GM12878 (cell line): ENCODE data around the gene MSS51. TPM values are rescaled to one million over a fixed set of nuclear protein-coding genes. Genes with fewer than 3 reads are reported as not detected.
A peak's percentile ranks its signal among the peaks of the same experiment; 100 is the strongest.

ENCODE experiments used
- ATAC-seq: fragments of 200-7000 bp; cut with Tn5 transposase; 3 replicates; pipeline ENCODE4 v1.9.1; 2020; ENCODE audit warnings: mild to moderate bottlenecking, moderate library complexity
- BruUV-seq: library from RNA; stranded (reverse); fragments of 400-500 nt; replicated peaks from 2 replicates; lab custom pipeline; 2021; lab: Mats Ljungman, UMichigan
- CTCF ChIA-PET: fragments of 300-600 bp; sonication (Branson Sonifier 250); formaldehyde crosslinking; extraction: SDS; loops from one replicate; lab custom pipeline; 2021; ENCODE audit warnings: inconsistent platforms; lab: Yijun Ruan, JAX
- POLR2A ChIA-PET: fragments of 350-600 bp; formaldehyde crosslinking; extraction: SDS; loops from one replicate; lab custom pipeline; 2021; ENCODE audit warnings: inconsistent platforms; lab: Charles Lee
- RAD21 ChIA-PET: fragments of 300-600 bp; sonication (Branson Sonifier 250); formaldehyde crosslinking; loops from one replicate; lab custom pipeline; 2023; ENCODE audit warnings: antibody characterized with exemption; ENCODE audit not compliant: unreplicated experiment; lab: Charles Lee
- SMC1A ChIA-PET: fragments of 300-600 bp; sonication (Branson Sonifier 250); formaldehyde crosslinking; loops from one replicate; lab custom pipeline; 2023; ENCODE audit not compliant: unreplicated experiment, uncharacterized antibody; lab: Charles Lee
- DNase-seq: peaks from one replicate; pipeline ENCODE4 v3.0.0-alpha.2; 2011; ENCODE audit warnings: low read depth, low spot score
- FAIRE-seq: peaks from 3 replicates; lab custom pipeline; 2011; peaks lifted over from hg19 to GRCh38; lab: Jason Lieb, UNC
- H2AFZ ChIP-seq: 2 replicates; pipeline ENCODE4 v1.6.0; 2011; ENCODE audit warnings: low read depth, low read length, control low read depth; ENCODE audit not compliant: control insufficient read depth
- H3K27ac ChIP-seq: 2 replicates; pipeline ENCODE4 v1.5.1; 2011; ENCODE audit warnings: control low read depth; ENCODE audit not compliant: control insufficient read depth, insufficient read depth
- H3K27me3 ChIP-seq, 2 experiments: replicated peaks in 1 of 2; 2 replicates each; pipeline versions ENCODE4 v1.6.0 to v1.6.1; 2011; ENCODE audit warnings: low read length in 1 of 2; ENCODE audit not compliant: control insufficient read depth in 2 of 2, insufficient read depth in 2 of 2
- H3K36me3 ChIP-seq, 2 experiments: 2 replicates each; pipeline ENCODE4 v1.5.1; 2011; ENCODE audit warnings: low read length in 1 of 2; ENCODE audit not compliant: control insufficient read depth in 2 of 2, insufficient read depth in 2 of 2
- H3K4me1 ChIP-seq: 2 replicates; pipeline ENCODE4 v1.6.1; 2011; ENCODE audit warnings: mild to moderate bottlenecking, low read length, moderate library complexity, mixed read lengths; ENCODE audit not compliant: control insufficient read depth, insufficient read depth
- H3K4me2 ChIP-seq: 2 replicates; pipeline ENCODE4 v1.6.0; 2011; ENCODE audit warnings: control low read depth; ENCODE audit not compliant: control insufficient read depth, insufficient read depth
- H3K4me3 ChIP-seq: fragments of 200-600 bp; sonication (generic); 2 replicates; pipeline ENCODE4 v1.5.1; 2016
- H3K79me2 ChIP-seq: 2 replicates; pipeline ENCODE4 v1.6.0; 2011; ENCODE audit warnings: low read length; ENCODE audit not compliant: control insufficient read depth, insufficient read depth
- H3K9ac ChIP-seq: 2 replicates; pipeline ENCODE4 v1.8.0; 2011; ENCODE audit warnings: low read length, control low read depth, mixed read lengths; ENCODE audit not compliant: control insufficient read depth, insufficient read depth
- H3K9me3 ChIP-seq: replicated peaks from 3 replicates; pipeline ENCODE4 v1.5.1; 2011; ENCODE audit warnings: mild to moderate bottlenecking, low read length; ENCODE audit not compliant: control insufficient read depth, insufficient read depth
- H4K20me1 ChIP-seq: 2 replicates; pipeline ENCODE4 v1.6.0; 2011; ENCODE audit not compliant: control insufficient read depth, insufficient read depth
- PKNOX1 ChIP-seq: fragments of 450-650 bp; IDR thresholded peaks from 2 replicates; pipeline ENCODE4 v1.6.1; 2016; ENCODE audit warnings: mild to moderate bottlenecking
- STAT1 ChIP-seq: fragments of 450-650 bp; conservative IDR thresholded peaks from 2 replicates; pipeline ENCODE4 v1.6.1; 2014; ENCODE audit warnings: antibody characterized with exemption, mild to moderate bottlenecking
- ZNF24 ChIP-seq: fragments of 450-650 bp; IDR thresholded peaks from 2 replicates; pipeline ENCODE4 v1.6.1; 2017; ENCODE audit warnings: antibody characterized with exemption, mild to moderate bottlenecking
- ZNF622 ChIP-seq: fragments of 450-650 bp; IDR thresholded peaks from 2 replicates; pipeline ENCODE4 v1.6.1; 2017; ENCODE audit warnings: mild to moderate bottlenecking, inconsistent platforms
- WGBS: methylation state at CpG from one replicate; pipeline ENCODE4 v1.1.6; 2016; ENCODE audit warnings: low lambda C conversion rate; ENCODE audit not compliant: insufficient replicate concordance, insufficient coverage; ENCODE audit errors: missing lambda C conversion rate; 5-methylcytosine and 5-hydroxymethylcytosine counted together
- in situ Hi-C: fragments of 300-500 bp; cut with MboI; formaldehyde crosslinking; loops from 9 replicates; pipeline ENCODE4 v1.14.3; 2018; ENCODE audit warnings: mixed read lengths
- intact Hi-C: fragments of 100-400 bp; cut with micrococcal nuclease; formaldehyde crosslinking; loops from one replicate; pipeline ENCODE4 v1.14.2; 2022; ENCODE audit not compliant: unreplicated experiment
- polyA plus RNA-seq, 11 experiments: library from polyadenylated mRNA; depleted of rRNA in 4 of 11; unstranded in 6 of 11; stranded (reverse) in 5 of 11; fragments of >200 nt; fragmentation: Nextera tagmentation in 4 of 11; fragmentation: Illumina TruSeq in 1 of 11; extraction: Ambion mirVana in 4 of 11; extraction: Trizol in 1 of 11; gene quantifications; 1 replicate in 1 of 11; 2 replicates in 10 of 11; pipeline versions ENCODE4 v1.2.1 to v1.2.3, GENCODE V29; 2011 to 2016; ENCODE audit warnings: inconsistent platforms in 2 of 11, missing spikeins in 2 of 11, low read depth in 1 of 11
- total RNA-seq, 4 experiments: library from RNA; depleted of rRNA in 3 of 4; stranded (reverse); fragments of >200 nt in 3 of 4; fragmentation: Illumina TruSeq in 1 of 4; extraction: Trizol in 1 of 4; gene quantifications; 2 replicates each; pipeline versions ENCODE4 v1.2.1 to v1.2.3, GENCODE V29; 2013 to 2021
- TF ChIP-seq, protein P1 (sequence below): IDR thresholded peaks from 2 replicates; pipeline ENCODE4 v1.6.1; 2011; ENCODE audit warnings: borderline replicate concordance, low read depth, mild to moderate bottlenecking, moderate library complexity, mixed read lengths, low read length; ENCODE audit not compliant: insufficient read depth; ENCODE audit errors: extremely low read length

The MSS51 gene
- total and polyA plus RNA-seq, 10 of the 15 experiments (the other 5 are each of a cell fraction or from before 2014, with no cell fraction given): 0.06 to 2.1 (median 1.5) TPM

DNA sequence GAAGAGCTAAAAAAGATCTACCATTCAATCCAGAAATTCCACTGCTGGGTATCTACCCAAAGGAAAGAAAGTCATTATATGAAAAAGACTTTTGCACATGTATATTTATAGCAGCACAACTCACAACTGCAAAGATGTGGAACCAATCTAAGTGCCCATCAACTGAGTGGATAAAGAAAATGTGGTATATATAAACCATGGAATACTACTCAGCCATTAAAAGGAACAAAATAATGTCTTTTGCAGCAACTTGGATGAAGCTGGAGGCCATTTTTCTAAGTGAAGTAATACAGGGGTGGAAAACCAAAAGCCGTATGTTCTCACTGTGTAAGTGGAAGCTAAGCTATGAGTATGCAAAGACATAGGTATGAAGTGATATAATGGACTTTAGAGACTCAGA lies 22.5 kb downstream of the MSS51 start:
- intact Hi-C loops (loop anchor here (5.0 kb wide), 1 partner anchor 164 kb away; the partner anchor contains the start of gene DNAJC9), in situ Hi-C loops (no loop called here)
- ChIA-PET POLR2A (interaction anchor here (0.6 to 1.2 kb wide), 4 partner anchors 11 to 773 kb away, joined by 3 to 5 read pairs (median 4); no protein-coding TSS in a partner anchor), CTCF (interaction anchor here (0.9 to 2.1 kb wide), 2 partner anchors 160 to 233 kb away, joined by 4 to 6 read pairs; no protein-coding TSS in a partner anchor), RAD21 (no interaction called here), SMC1A (interaction anchor here (1.2 kb wide), 1 partner anchor 11 kb away, joined by 3 read pairs; no protein-coding TSS in a partner anchor)
- Histone ChIP-seq H3K36me3 (peaks cover 0 to 10% of the 10 kb centered on the region in 2 experiments; a peak in 1 of 4 replicates), H3K9ac (no peak overlapping the region), H3K4me3 (no peak overlapping the region), H2AFZ (no peak overlapping the region), H3K4me1 (no peaks in the 10 kb centered on the region), H3K27me3 (no peaks in the 10 kb centered on the region), H3K4me2 (0 out of 2 replicates have a peak overlapping the region, but pooled peaks have one; percentile 81), H4K20me1 (no peaks in the 10 kb centered on the region), H3K27ac (no peak overlapping the region), H3K9me3 (no peaks in the 10 kb centered on the region), H3K79me2 (peaks cover 77% of the 10 kb centered on the region)
- FAIRE-seq: no peak
- no peak for ATAC-seq
- no peak for DNase-seq
- TF ChIP-seq PKNOX1 (no peak), ZNF24 (0 out of 2 replicates have a peak, but pooled peaks have one; percentile 9), STAT1 (no peak), ZNF622 (no peak)
- TF ChIP-seq, protein P1, sequence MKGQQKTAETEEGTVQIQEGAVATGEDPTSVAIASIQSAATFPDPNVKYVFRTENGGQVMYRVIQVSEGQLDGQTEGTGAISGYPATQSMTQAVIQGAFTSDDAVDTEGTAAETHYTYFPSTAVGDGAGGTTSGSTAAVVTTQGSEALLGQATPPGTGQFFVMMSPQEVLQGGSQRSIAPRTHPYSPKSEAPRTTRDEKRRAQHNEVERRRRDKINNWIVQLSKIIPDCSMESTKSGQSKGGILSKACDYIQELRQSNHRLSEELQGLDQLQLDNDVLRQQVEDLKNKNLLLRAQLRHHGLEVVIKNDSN: no peak
- no TSS peak for BruUV-seq
- WGBS: 100% methylated on average over 1 of the region's 1 CpG
